ENCODE results near the gene BCL2L14.

BCL2L14 gene

GRCh38 chr12:12121061-12121460 is 50.3 kb downstream of the BCL2L14 start:
- TF ChIP-seq CTCF (IDR thresholded peaks at IDR 0.05; ENCODE audit: low read depth, low read length, poor library complexity, severe bottlenecking) (no peak), EZH2phosphoT487 (IDR thresholded peaks at IDR 0.05; ENCODE audit: borderline replicate concordance, low read length) (no peak)
- Histone ChIP-seq H3K27me3 (ENCODE audit: control insufficient read depth, low read length) (no peaks in the 10 kb centered on the region), H3K9me3 (ENCODE audit: control insufficient read depth, insufficient read depth, low read length) (no peaks in the 10 kb centered on the region), H3F3A (ENCODE audit: control insufficient read depth, insufficient read depth) (no peaks in the 10 kb centered on the region), H4K20me1 (ENCODE audit: control insufficient read depth, insufficient read depth, low read depth, low read length) (no peaks in the 10 kb centered on the region), H3K9me2 (replicated peaks; ENCODE audit: control insufficient read depth, low read length) (no peaks in the 10 kb centered on the region), H3K79me2 (ENCODE audit: control insufficient read depth, low read length) (no peaks in the 10 kb centered on the region), H3K4me3 (ENCODE audit: low read length) (no peak overlapping the region), H3K27ac (ENCODE audit: low read depth, low read length) (no peak overlapping the region), H3K36me3 (ENCODE audit: control insufficient read depth, low read length) (peaks cover 26% of the 10 kb centered on the region), H3K4me1 (ENCODE audit: control insufficient read depth, low read length) (peaks cover 7% of the 10 kb centered on the region; the same call in 1 of the 2 replicates), H3K4me2 (ENCODE audit: low read length) (no peak overlapping the region)

- no peak overlapping the region for H3K4me2 ChIP-seq (ENCODE audit: low read length)
- H3K9me2 ChIP-seq (replicated peaks; ENCODE audit: control insufficient read depth, low read length), result no peaks in the 10 kb centered on the region
- H3F3A ChIP-seq (ENCODE audit: control insufficient read depth, insufficient read depth), result no peaks in the 10 kb centered on the region
- peaks cover 33% of the 10 kb centered on the region for H3K36me3 ChIP-seq (ENCODE audit: control insufficient read depth, low read length)
- no peaks in the 10 kb centered on the region for H3K27me3 ChIP-seq (ENCODE audit: control insufficient read depth, low read length)
- H3K9me3 ChIP-seq (ENCODE audit: control insufficient read depth, insufficient read depth, low read length), result no peaks in the 10 kb centered on the region
- H3K27ac ChIP-seq (ENCODE audit: low read depth, low read length), result no peak overlapping the region
- TF ChIP-seq EZH2phosphoT487 (IDR thresholded peaks at IDR 0.05; ENCODE audit: borderline replicate concordance, low read length), result no peak
- no peak for TF ChIP-seq CTCF (IDR thresholded peaks at IDR 0.05; ENCODE audit: low read depth, low read length, poor library complexity, severe bottlenecking)
- peaks cover 7% of the 10 kb centered on the region; the same call in 1 of the 2 replicates for H3K4me1 ChIP-seq (ENCODE audit: control insufficient read depth, low read length)
- no peaks in the 10 kb centered on the region for H3K79me2 ChIP-seq (ENCODE audit: control insufficient read depth, low read length)
- no peak overlapping the region for H3K4me3 ChIP-seq (ENCODE audit: low read length)
- H4K20me1 ChIP-seq (ENCODE audit: control insufficient read depth, insufficient read depth, low read depth, low read length), result no peaks in the 10 kb centered on the region
Observed at GRCh38 chr12:12123036-12123604, 52.4 kb downstream of the BCL2L14 start.

GRCh38 chr12:12126551-12126950 is 55.8 kb downstream of the BCL2L14 start:
- no peaks in the 10 kb centered on the region for H3K4me1 ChIP-seq (ENCODE audit: control insufficient read depth, low read length)
- no peaks in the 10 kb centered on the region for H3K79me2 ChIP-seq (ENCODE audit: control insufficient read depth, low read length)
- no peak overlapping the region for H3K4me2 ChIP-seq (ENCODE audit: low read length)
- no peaks in the 10 kb centered on the region for H3K9me3 ChIP-seq (ENCODE audit: control insufficient read depth, insufficient read depth, low read length)
- peaks cover 22% of the 10 kb centered on the region for H3K36me3 ChIP-seq (ENCODE audit: control insufficient read depth, low read length)
- no peaks in the 10 kb centered on the region for H4K20me1 ChIP-seq (ENCODE audit: control insufficient read depth, insufficient read depth, low read depth, low read length)
- H3K27me3 ChIP-seq (ENCODE audit: control insufficient read depth, low read length), result no peaks in the 10 kb centered on the region
- H3K27ac ChIP-seq (ENCODE audit: low read depth, low read length), result no peak overlapping the region
- no peaks in the 10 kb centered on the region for H3K9me2 ChIP-seq (replicated peaks; ENCODE audit: control insufficient read depth, low read length)
- no peak overlapping the region for H3K4me3 ChIP-seq (ENCODE audit: low read length)
- TF ChIP-seq CTCF (IDR thresholded peaks at IDR 0.05; ENCODE audit: low read depth, low read length, poor library complexity, severe bottlenecking), result no peak
- no peak for TF ChIP-seq EZH2phosphoT487 (IDR thresholded peaks at IDR 0.05; ENCODE audit: borderline replicate concordance, low read length)
- H3F3A ChIP-seq (ENCODE audit: control insufficient read depth, insufficient read depth), result no peaks in the 10 kb centered on the region

Data from DOHH2 (cell line).